ENCODE results near the gene MTERF4. TPM values are rescaled to one million over a fixed set of nuclear protein-coding genes. Genes with fewer than 3 reads are reported as not detected.

Gene MTERF4
- total and polyA plus RNA-seq, 10 of the 15 experiments (the other 5 are each of a cell fraction or from before 2014, with no cell fraction given) = 36.7 to 69.1 (median 45.5) TPM

GRCh38 chr2:241139531-241140444 lies 37.7 kb upstream of the MTERF4 start:
- CTCF ChIA-PET = no interaction called here
- in situ Hi-C loops (cut with MboI) = no loop called here
- Histone ChIP-seq H3K4me2 (ENCODE audit: control insufficient read depth, insufficient read depth) (no peak overlapping the region), H3K27ac (ENCODE audit: control insufficient read depth, insufficient read depth) (no peak overlapping the region), H3K4me3 (no peak overlapping the region), H3K9ac (ENCODE audit: control insufficient read depth, insufficient read depth, low read length) (no peak overlapping the region), H3K9me3 (replicated peaks; ENCODE audit: control insufficient read depth, insufficient read depth, low read length) (no peaks in the 10 kb centered on the region), H2AFZ (ENCODE audit: control insufficient read depth, low read depth, low read length) (no peak overlapping the region), H3K27me3 (replicated peaks in 1 of 2; ENCODE audit: control insufficient read depth in 2 of 2, insufficient read depth in 2 of 2, low read length in 1 of 2) (no peaks in the 10 kb centered on the region; a peak in 1 of 4 replicates), H3K4me1 (ENCODE audit: control insufficient read depth, insufficient read depth, low read length) (no peaks in the 10 kb centered on the region), H3K36me3 (ENCODE audit: control insufficient read depth in 2 of 2, insufficient read depth in 2 of 2, low read length in 1 of 2) (peaks cover 6 to 26% of the 10 kb centered on the region in 2 experiments), H3K79me2 (ENCODE audit: control insufficient read depth, insufficient read depth, low read length) (no peaks in the 10 kb centered on the region; the same call in 1 of the 2 replicates), H4K20me1 (ENCODE audit: control insufficient read depth, insufficient read depth) (no peaks in the 10 kb centered on the region)
- BruUV-seq (replicated peaks) = no TSS peak
- POLR2A ChIA-PET = interaction anchor here (1.2 kb wide), 1 partner anchor 40 kb away, joined by 4 read pairs; no protein-coding TSS in a partner anchor
- intact Hi-C loops (cut with micrococcal nuclease; ENCODE audit: unreplicated experiment) = loop anchor here (10.0 kb wide), 1 partner anchor 55 kb away; no protein-coding TSS in a partner anchor
- 96% methylated on average over 24 of the region's 24 CpGs for WGBS (ENCODE audit: insufficient coverage, insufficient replicate concordance, low lambda C conversion rate, missing lambda C conversion rate)
- SMC1A ChIA-PET (ENCODE audit: uncharacterized antibody, unreplicated experiment) = no interaction called here
- RAD21 ChIA-PET (ENCODE audit: unreplicated experiment) = interaction anchor here (0.8 kb wide), 1 partner anchor 29 kb away, joined by 3 read pairs; no protein-coding TSS in a partner anchor
- FAIRE-seq (no peak), ATAC-seq (no peak), DNase-seq (ENCODE audit: low read depth, low spot score) (no peak)
- TF ChIP-seq ZSCAN29 (IDR thresholded peaks at IDR 0.05) (no peak), PAX8 (IDR thresholded peaks at IDR 0.05) (no peak), LARP7 (IDR thresholded peaks at IDR 0.05) (no peak), ASH2L (IDR thresholded peaks at IDR 0.05; ENCODE audit: borderline replicate concordance, low read depth) (no peak), BMI1 (IDR thresholded peaks at IDR 0.05; ENCODE audit: borderline replicate concordance) (no peak), IKZF2 (IDR thresholded peaks at IDR 0.05) (no peak), CHD4 (IDR thresholded peaks at IDR 0.05) (no peak), POLR2AphosphoS5 (IDR thresholded peaks at IDR 0.05; ENCODE audit: low read length) (no peak), RUNX3 (IDR thresholded peaks at IDR 0.05; ENCODE audit: low read length) (no peak)
- TF ChIP-seq, protein P1, sequence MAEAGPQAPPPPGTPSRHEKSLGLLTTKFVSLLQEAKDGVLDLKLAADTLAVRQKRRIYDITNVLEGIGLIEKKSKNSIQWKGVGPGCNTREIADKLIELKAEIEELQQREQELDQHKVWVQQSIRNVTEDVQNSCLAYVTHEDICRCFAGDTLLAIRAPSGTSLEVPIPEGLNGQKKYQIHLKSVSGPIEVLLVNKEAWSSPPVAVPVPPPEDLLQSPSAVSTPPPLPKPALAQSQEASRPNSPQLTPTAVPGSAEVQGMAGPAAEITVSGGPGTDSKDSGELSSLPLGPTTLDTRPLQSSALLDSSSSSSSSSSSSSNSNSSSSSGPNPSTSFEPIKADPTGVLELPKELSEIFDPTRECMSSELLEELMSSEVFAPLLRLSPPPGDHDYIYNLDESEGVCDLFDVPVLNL (IDR thresholded peaks at IDR 0.05; ENCODE audit: low read depth, low read length) = no peak
